NT2/D1 (cell line): ENCODE data around the gene GPX2.

Experiments used
- YY1 ChIP-seq: IDR thresholded peaks from 2 replicates; pipeline ENCODE4 v1.6.1; 2011; ENCODE audit not compliant: insufficient read length, insufficient read depth
- ZNF274 ChIP-seq: IDR thresholded peaks from 2 replicates; pipeline ENCODE4 v1.6.1; 2011; ENCODE audit warnings: mild to moderate bottlenecking, low read depth, low read length

GRCh38 chr14:64970041-64970440 lies 27.5 kb upstream of the GPX2 start:
- TF ChIP-seq YY1 = no peak
- no peak for TF ChIP-seq ZNF274
